HCT116 (cell line): ENCODE measurements around the gene TNFRSF9. TPM values are rescaled to one million over a fixed set of nuclear protein-coding genes. Genes with fewer than 3 reads are reported as not detected.

Experiments
- ATAC-seq: fragments of 200-7000 bp; cut with Tn5 transposase; 2 replicates; pipeline ENCODE4 v1.9.1; 2020; ENCODE audit warnings: mild to moderate bottlenecking, moderate library complexity
- BruUV-seq: library from RNA; stranded (reverse); fragments of 400-500 nt; replicated peaks from 2 replicates; lab custom pipeline; 2021; lab: Mats Ljungman, UMichigan
- CTCF ChIA-PET: fragments of 300-600 bp; sonication (Branson Sonifier 250); formaldehyde crosslinking; loops from one replicate; lab custom pipeline; 2021; ENCODE audit warnings: antibody characterized with exemption; lab: Charles Lee
- POLR2A ChIA-PET: fragments of 300-600, 350-600 bp; sonication (Branson Sonifier 250); formaldehyde crosslinking; loops from one replicate; lab custom pipeline; 2021; ENCODE audit warnings: antibody characterized with exemption; lab: Charles Lee
- RAD21 ChIA-PET, 2 experiments: fragments of 300-600 bp; sonication (Branson Sonifier 250); formaldehyde crosslinking; loops; one replicate each; lab custom pipeline; 2023; ENCODE audit warnings: low total read pairs in 2 of 2; ENCODE audit not compliant: uncharacterized antibody in 2 of 2, unreplicated experiment in 2 of 2, low non-redundant PET in 1 of 2; lab: Charles Lee
- DNase-seq: peaks from one replicate; pipeline ENCODE4 v3.0.0-alpha.2; 2010; ENCODE audit warnings: low read depth, low spot score
- H2AFZ ChIP-seq: fragments of 200-600 bp; shearing (Covaris generic), sonication (generic); 2 replicates; pipeline ENCODE4 v1.6.1; 2017; ENCODE audit warnings: low read depth, mixed run types, mixed read lengths, antibody characterized with exemption, low read length; ENCODE audit not compliant: poor library complexity, severe bottlenecking
- H3K27ac ChIP-seq: 2 replicates; pipeline ENCODE4 v1.5.1; 2012; ENCODE audit warnings: low read depth, low read length
- H3K27me3 ChIP-seq: fragments of 200-600 bp; sonication (generic); 2 replicates; pipeline ENCODE4 v1.6.1; 2016; ENCODE audit warnings: mixed run types, low read length, mixed read lengths; ENCODE audit not compliant: insufficient read depth
- H3K36me3 ChIP-seq, 2 experiments: fragments of 200-500 bp in 1 of 2; fragments of 200-600 bp in 1 of 2; sonication (Bioruptor generic) in 1 of 2; sonication (generic) in 1 of 2; 2 replicates each; pipeline versions ENCODE4 v1.5.1 to v1.6.1; 2014 to 2016; ENCODE audit warnings: low read length in 2 of 2, inconsistent platforms in 1 of 2, mixed read lengths in 1 of 2, mixed run types in 1 of 2; ENCODE audit not compliant: insufficient read depth in 2 of 2, control insufficient read depth in 1 of 2
- H3K4me1 ChIP-seq, 2 experiments: fragments of 200-600 bp in 1 of 2; sonication (generic) in 1 of 2; 2 replicates each; pipeline versions ENCODE4 v1.5.1 to v1.6.1; 2012 to 2017; ENCODE audit warnings: low read length in 2 of 2, inconsistent platforms in 1 of 2, mild to moderate bottlenecking in 1 of 2, mixed read lengths in 1 of 2, mixed run types in 1 of 2, moderate library complexity in 1 of 2; ENCODE audit not compliant: insufficient read depth in 2 of 2, control insufficient read depth in 1 of 2
- H3K4me2 ChIP-seq: fragments of 200-600 bp; sonication (generic); 2 replicates; pipeline ENCODE4 v1.6.1; 2017; ENCODE audit warnings: mixed run types, low read length, mixed read lengths
- H3K4me3 ChIP-seq, 2 experiments: fragments of 200-600 bp in 1 of 2; sonication (generic) in 1 of 2; replicated peaks in 1 of 2; 2 replicates each; pipeline ENCODE4 v1.5.1; 2011 to 2016; ENCODE audit warnings: low read length in 2 of 2, control low read depth in 1 of 2, low read depth in 1 of 2, mild to moderate bottlenecking in 1 of 2, mixed read lengths in 1 of 2, mixed run types in 1 of 2
- H3K79me2 ChIP-seq: fragments of 200-600 bp; sonication (generic); 2 replicates; pipeline ENCODE4 v1.6.1; 2017; ENCODE audit warnings: mild to moderate bottlenecking, mixed run types, low read length, moderate library complexity, mixed read lengths; ENCODE audit not compliant: insufficient read depth
- H3K9ac ChIP-seq: fragments of 200-600 bp; sonication (generic); 2 replicates; pipeline ENCODE4 v1.6.1; 2016; ENCODE audit warnings: low read length, mixed read lengths
- H3K9me2 ChIP-seq: fragments of 200-600 bp; sonication (generic), shearing (Covaris generic); 2 replicates; pipeline ENCODE4 v1.6.1; 2017; ENCODE audit warnings: mixed run types, mild to moderate bottlenecking, moderate library complexity; ENCODE audit not compliant: insufficient read depth
- H3K9me3 ChIP-seq, 2 experiments: fragments of 200-500 bp in 1 of 2; fragments of 200-600 bp in 1 of 2; sonication (Bioruptor generic) in 1 of 2; sonication (generic) in 1 of 2; 2 replicates each; pipeline ENCODE4 v1.6.1; 2014 to 2017; ENCODE audit warnings: low read length in 2 of 2, mixed read lengths in 2 of 2, inconsistent platforms in 1 of 2, low read depth in 1 of 2, mild to moderate bottlenecking in 1 of 2, mixed run types in 1 of 2, moderate library complexity in 1 of 2; ENCODE audit not compliant: control insufficient read depth in 1 of 2, insufficient read depth in 1 of 2
- H4K20me1 ChIP-seq: fragments of 200-600 bp; sonication (generic), shearing (Covaris generic); 2 replicates; pipeline ENCODE4 v1.6.1; 2017; ENCODE audit warnings: mixed run types, mild to moderate bottlenecking, moderate library complexity; ENCODE audit not compliant: insufficient read depth
- CBX3 ChIP-seq: IDR thresholded peaks from 2 replicates; pipeline ENCODE4 v1.6.1; 2012; ENCODE audit warnings: low read depth
- ELF1 ChIP-seq: IDR thresholded peaks from 2 replicates; pipeline ENCODE4 v1.6.1; 2012; ENCODE audit warnings: low read depth, borderline replicate concordance
- EZH2phosphoT487 ChIP-seq: fragments of 200-600 bp; IDR thresholded peaks from 2 replicates; pipeline ENCODE4 v1.6.1; 2018; ENCODE audit warnings: antibody characterized with exemption, borderline replicate concordance
- JUND ChIP-seq: IDR thresholded peaks from 2 replicates; pipeline ENCODE4 v1.6.1; 2012
- POLR2AphosphoS5 ChIP-seq: IDR thresholded peaks from 2 replicates; pipeline ENCODE4 v1.6.1; 2011; ENCODE audit warnings: mild to moderate bottlenecking, low read depth, low read length, moderate library complexity
- SIN3A ChIP-seq: IDR thresholded peaks from 2 replicates; pipeline ENCODE4 v1.6.1; 2012; ENCODE audit warnings: low read depth
- SP1 ChIP-seq: IDR thresholded peaks from 2 replicates; pipeline ENCODE4 v1.6.1; 2012; ENCODE audit warnings: low read depth
- SRF ChIP-seq: IDR thresholded peaks from 2 replicates; pipeline ENCODE4 v1.6.1; 2012; ENCODE audit warnings: low read depth
- TCF7L2 ChIP-seq: IDR thresholded peaks from 2 replicates; pipeline ENCODE4 v1.7.0; 2011; ENCODE audit warnings: borderline replicate concordance, inconsistent platforms; ENCODE audit not compliant: insufficient read depth, insufficient read length; ENCODE audit errors: extremely low read depth
- YY1 ChIP-seq: IDR thresholded peaks from 2 replicates; pipeline ENCODE4 v1.6.1; 2011; ENCODE audit warnings: low read length, low read depth, moderate library complexity, mild to moderate bottlenecking; ENCODE audit not compliant: insufficient replicate concordance; ENCODE audit errors: extremely low read depth
- ZFX ChIP-seq: fragments of 450-650 bp; IDR thresholded peaks from 2 replicates; pipeline ENCODE4 v1.6.1; 2017
- intact Hi-C: fragments of 100-400 bp; cut with micrococcal nuclease; formaldehyde crosslinking; loops from 2 replicates; pipeline ENCODE4 v1.10.0; 2022
- total RNA-seq: library from RNA; stranded (reverse); gene quantifications from one replicate; pipeline ENCODE4 v1.2.1, GENCODE V29; 2021; ENCODE audit not compliant: unreplicated experiment
- TF ChIP-seq, protein P1 (sequence below): IDR thresholded peaks from 2 replicates; pipeline ENCODE4 v1.6.1; 2011; ENCODE audit warnings: mild to moderate bottlenecking, low read length, moderate library complexity; ENCODE audit not compliant: insufficient replicate concordance; ENCODE audit errors: extremely low read depth
- TF ChIP-seq, protein P2 (sequence below): IDR thresholded peaks from 2 replicates; pipeline ENCODE4 v1.6.1; 2012

The TNFRSF9 gene
- total RNA-seq, 1 experiment from 2014 or later, result 0.20 TPM

GRCh38 chr1:7989762-7990428 is 49.3 kb upstream of the TNFRSF9 start:
- TF ChIP-seq YY1 (no peak), POLR2AphosphoS5 (no peak), SIN3A (no peak), JUND (no peak), CBX3 (no peak), SP1 (no peak), EZH2phosphoT487 (no peak), SRF (no peak), TCF7L2 (no peak), ELF1 (no peak), ZFX (no peak)
- TF ChIP-seq, protein P1, sequence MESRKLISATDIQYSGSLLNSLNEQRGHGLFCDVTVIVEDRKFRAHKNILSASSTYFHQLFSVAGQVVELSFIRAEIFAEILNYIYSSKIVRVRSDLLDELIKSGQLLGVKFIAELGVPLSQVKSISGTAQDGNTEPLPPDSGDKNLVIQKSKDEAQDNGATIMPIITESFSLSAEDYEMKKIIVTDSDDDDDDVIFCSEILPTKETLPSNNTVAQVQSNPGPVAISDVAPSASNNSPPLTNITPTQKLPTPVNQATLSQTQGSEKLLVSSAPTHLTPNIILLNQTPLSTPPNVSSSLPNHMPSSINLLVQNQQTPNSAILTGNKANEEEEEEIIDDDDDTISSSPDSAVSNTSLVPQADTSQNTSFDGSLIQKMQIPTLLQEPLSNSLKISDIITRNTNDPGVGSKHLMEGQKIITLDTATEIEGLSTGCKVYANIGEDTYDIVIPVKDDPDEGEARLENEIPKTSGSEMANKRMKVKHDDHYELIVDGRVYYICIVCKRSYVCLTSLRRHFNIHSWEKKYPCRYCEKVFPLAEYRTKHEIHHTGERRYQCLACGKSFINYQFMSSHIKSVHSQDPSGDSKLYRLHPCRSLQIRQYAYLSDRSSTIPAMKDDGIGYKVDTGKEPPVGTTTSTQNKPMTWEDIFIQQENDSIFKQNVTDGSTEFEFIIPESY, result no peak
- TF ChIP-seq, protein P2, sequence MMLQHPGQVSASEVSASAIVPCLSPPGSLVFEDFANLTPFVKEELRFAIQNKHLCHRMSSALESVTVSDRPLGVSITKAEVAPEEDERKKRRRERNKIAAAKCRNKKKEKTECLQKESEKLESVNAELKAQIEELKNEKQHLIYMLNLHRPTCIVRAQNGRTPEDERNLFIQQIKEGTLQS, result no peak
- TF ChIP-seq, all 23 proteins: peak for 0
- Histone ChIP-seq H3K9me2 (no peaks in the 10 kb centered on the region), H3K79me2 (no peaks in the 10 kb centered on the region), H3K27ac (no peak overlapping the region), H3K27me3 (no peaks in the 10 kb centered on the region), H3K4me2 (no peak overlapping the region), H3K4me1 (peaks cover 0 to 6% of the 10 kb centered on the region in 2 experiments; a peak in 2 of 4 replicates), H2AFZ (no peak overlapping the region), H3K9ac (no peak overlapping the region), H4K20me1 (no peaks in the 10 kb centered on the region), H3K4me3 (no peak overlapping the region), H3K9me3 (no peaks in the 10 kb centered on the region), H3K36me3 (peaks cover 3 to 17% of the 10 kb centered on the region in 2 experiments; a peak in 3 of 4 replicates)
- DNase-seq, result no peak
- intact Hi-C loops, result no loop called here
- ATAC-seq, result no peak
- CTCF ChIA-PET, result no interaction called here
- no TSS peak for BruUV-seq
- POLR2A ChIA-PET, result interaction anchor here (0.7 kb wide), 1 partner anchor 14 kb away, joined by 3 read pairs; no protein-coding TSS in a partner anchor
- RAD21 ChIA-PET, result interaction anchor here in 1 of 2 experiments (1.2 kb wide), 1 partner anchor 359 kb away, joined by 3 read pairs; no protein-coding TSS in a partner anchor
